Osteoblast (primary cell): ENCODE results near the gene GALM. TPM values are rescaled to one million over a fixed set of nuclear protein-coding genes. Genes with fewer than 3 reads are reported as not detected.

Source experiments
- DNase-seq: peaks from one replicate; pipeline ENCODE4 v3.0.0; 2011; ENCODE audit warnings: low spot score, mixed read lengths; ENCODE audit not compliant: insufficient read length; ENCODE audit errors: missing footprints
- H2AFZ ChIP-seq: 2 replicates; pipeline ENCODE4 v1.6.0; 2011; ENCODE audit warnings: mild to moderate bottlenecking, low read length
- H3K27ac ChIP-seq: 2 replicates; pipeline ENCODE4 v1.5.1; 2011; ENCODE audit warnings: mild to moderate bottlenecking, low read depth, low read length, moderate library complexity
- H3K27me3 ChIP-seq: 2 replicates; pipeline ENCODE4 v1.6.0; 2012; ENCODE audit warnings: mild to moderate bottlenecking, control low read depth, inconsistent platforms, low read length, moderate library complexity; ENCODE audit not compliant: insufficient read depth
- H3K36me3 ChIP-seq: 2 replicates; pipeline ENCODE4 v1.5.1; 2011; ENCODE audit warnings: mild to moderate bottlenecking, low read length, control low read depth, moderate library complexity; ENCODE audit not compliant: insufficient read depth
- H3K4me1 ChIP-seq: 2 replicates; pipeline ENCODE4 v1.5.1; 2011; ENCODE audit warnings: mild to moderate bottlenecking, low read length, control low read depth, moderate library complexity; ENCODE audit not compliant: insufficient read depth
- H3K4me2 ChIP-seq: 2 replicates; pipeline ENCODE4 v1.6.0; 2011; ENCODE audit warnings: mild to moderate bottlenecking, low read length; ENCODE audit not compliant: insufficient read depth
- H3K4me3 ChIP-seq: fragments of 200-600 bp; sonication (generic); 3 replicates; pipeline ENCODE4 v1.5.1; 2012; ENCODE audit warnings: mild to moderate bottlenecking, low read length, inconsistent platforms; ENCODE audit not compliant: insufficient read depth
- H3K79me2 ChIP-seq: 2 replicates; pipeline ENCODE4 v1.6.0; 2012; ENCODE audit warnings: mild to moderate bottlenecking, low read length, control low read depth, inconsistent platforms; ENCODE audit not compliant: insufficient read depth
- H3K9me3 ChIP-seq: 2 replicates; pipeline ENCODE4 v1.5.1; 2011; ENCODE audit warnings: low read depth, low read length, control low read depth
- H4K20me1 ChIP-seq: 2 replicates; pipeline ENCODE4 v1.6.0; 2012; ENCODE audit warnings: mild to moderate bottlenecking, low read length, control low read depth; ENCODE audit not compliant: insufficient read depth
- total RNA-seq: library from RNA; depleted of rRNA; stranded (reverse); fragments of >200 nt; gene quantifications from 2 replicates; pipeline ENCODE4 v1.2.3, GENCODE V29; 2012
- TF ChIP-seq, protein P1 (sequence below): IDR thresholded peaks from 2 replicates; pipeline ENCODE4 v1.5.1; 2011; ENCODE audit warnings: mild to moderate bottlenecking, low read depth, low read length, moderate library complexity; ENCODE audit errors: extremely low read depth

Gene GALM
- total RNA-seq, 1 donor = 50.7 TPM

DNA sequence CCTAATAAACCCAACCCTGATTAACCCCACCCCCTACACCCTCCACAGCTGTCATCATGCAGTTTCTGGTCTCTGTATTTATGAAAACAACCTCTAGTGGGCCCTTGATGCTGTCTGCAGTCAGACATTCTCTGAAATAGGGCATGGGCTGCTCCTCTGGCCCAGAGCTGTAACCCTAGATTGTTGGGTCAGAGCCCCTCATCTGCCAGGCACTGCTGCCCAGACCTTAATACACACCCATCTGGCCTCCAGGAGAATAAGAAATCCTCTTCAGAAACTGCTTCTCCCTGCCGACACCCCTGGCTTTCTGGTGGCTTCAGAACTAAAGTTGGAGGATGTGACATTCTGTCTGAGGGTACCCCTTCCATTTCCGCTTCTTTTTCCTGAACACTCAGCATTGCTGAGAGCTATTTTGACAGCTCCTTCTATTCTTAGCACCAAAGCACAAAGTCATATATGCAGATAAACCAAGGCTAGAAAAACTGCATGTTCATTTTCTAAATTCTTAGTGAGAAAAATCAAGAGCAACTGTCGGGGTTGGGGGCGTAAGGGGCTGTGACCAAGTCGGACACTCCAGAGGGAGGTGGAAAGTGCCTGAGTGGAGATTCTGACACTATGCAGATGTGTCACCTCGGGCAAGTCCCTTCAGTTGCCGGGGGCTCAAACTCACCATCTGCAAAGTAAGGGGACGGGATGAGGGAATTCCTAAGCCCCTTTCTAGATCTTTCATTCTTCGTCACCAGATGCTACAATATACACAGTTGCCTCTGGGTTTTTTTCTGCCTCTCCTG, 56.6 kb downstream of the GALM start:
- DNase-seq = no peak
- TF ChIP-seq, protein P1, sequence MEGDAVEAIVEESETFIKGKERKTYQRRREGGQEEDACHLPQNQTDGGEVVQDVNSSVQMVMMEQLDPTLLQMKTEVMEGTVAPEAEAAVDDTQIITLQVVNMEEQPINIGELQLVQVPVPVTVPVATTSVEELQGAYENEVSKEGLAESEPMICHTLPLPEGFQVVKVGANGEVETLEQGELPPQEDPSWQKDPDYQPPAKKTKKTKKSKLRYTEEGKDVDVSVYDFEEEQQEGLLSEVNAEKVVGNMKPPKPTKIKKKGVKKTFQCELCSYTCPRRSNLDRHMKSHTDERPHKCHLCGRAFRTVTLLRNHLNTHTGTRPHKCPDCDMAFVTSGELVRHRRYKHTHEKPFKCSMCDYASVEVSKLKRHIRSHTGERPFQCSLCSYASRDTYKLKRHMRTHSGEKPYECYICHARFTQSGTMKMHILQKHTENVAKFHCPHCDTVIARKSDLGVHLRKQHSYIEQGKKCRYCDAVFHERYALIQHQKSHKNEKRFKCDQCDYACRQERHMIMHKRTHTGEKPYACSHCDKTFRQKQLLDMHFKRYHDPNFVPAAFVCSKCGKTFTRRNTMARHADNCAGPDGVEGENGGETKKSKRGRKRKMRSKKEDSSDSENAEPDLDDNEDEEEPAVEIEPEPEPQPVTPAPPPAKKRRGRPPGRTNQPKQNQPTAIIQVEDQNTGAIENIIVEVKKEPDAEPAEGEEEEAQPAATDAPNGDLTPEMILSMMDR = no peak
- Histone ChIP-seq H3K27me3 (no peaks in the 10 kb centered on the region), H3K27ac (no peak overlapping the region), H3K9me3 (no peaks in the 10 kb centered on the region), H3K79me2 (no peaks in the 10 kb centered on the region), H3K4me3 (no peak overlapping the region), H2AFZ (no peak overlapping the region), H3K36me3 (no peaks in the 10 kb centered on the region), H3K4me1 (peaks cover 17% of the 10 kb centered on the region), H4K20me1 (no peaks in the 10 kb centered on the region), H3K4me2 (no peak overlapping the region)

DNA sequence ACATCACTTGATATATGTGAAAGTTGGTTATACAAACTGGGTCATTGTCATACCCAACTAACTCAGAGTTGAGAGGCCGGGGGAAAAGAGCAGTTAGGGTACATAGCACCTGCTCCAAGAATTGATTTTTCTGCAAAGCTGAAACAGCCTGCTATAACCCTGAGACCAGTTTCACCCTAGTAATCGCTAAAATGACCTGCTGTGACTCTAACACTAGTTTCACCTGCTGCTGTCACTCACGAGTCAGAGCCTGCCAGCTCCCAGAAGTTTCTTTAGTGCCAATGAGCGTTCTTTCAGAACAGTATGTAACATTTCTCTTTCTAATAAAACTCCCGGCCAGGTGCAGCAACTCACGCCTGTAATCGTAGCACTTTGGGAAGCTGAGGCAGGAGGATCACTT, 57.3 kb downstream of the GALM start:
- H3K4me2 ChIP-seq = no peak overlapping the region
- peaks cover 17% of the 10 kb centered on the region for H3K4me1 ChIP-seq
- DNase-seq = no peak
- H3K79me2 ChIP-seq = no peaks in the 10 kb centered on the region
- H3K27ac ChIP-seq = no peak overlapping the region
- H3K27me3 ChIP-seq = no peaks in the 10 kb centered on the region
- no peak overlapping the region for H3K4me3 ChIP-seq
- H3K9me3 ChIP-seq = no peaks in the 10 kb centered on the region
- no peaks in the 10 kb centered on the region for H3K36me3 ChIP-seq
- no peak overlapping the region for H2AFZ ChIP-seq
- TF ChIP-seq, protein P1 = no peak
- H4K20me1 ChIP-seq = no peaks in the 10 kb centered on the region

DNA sequence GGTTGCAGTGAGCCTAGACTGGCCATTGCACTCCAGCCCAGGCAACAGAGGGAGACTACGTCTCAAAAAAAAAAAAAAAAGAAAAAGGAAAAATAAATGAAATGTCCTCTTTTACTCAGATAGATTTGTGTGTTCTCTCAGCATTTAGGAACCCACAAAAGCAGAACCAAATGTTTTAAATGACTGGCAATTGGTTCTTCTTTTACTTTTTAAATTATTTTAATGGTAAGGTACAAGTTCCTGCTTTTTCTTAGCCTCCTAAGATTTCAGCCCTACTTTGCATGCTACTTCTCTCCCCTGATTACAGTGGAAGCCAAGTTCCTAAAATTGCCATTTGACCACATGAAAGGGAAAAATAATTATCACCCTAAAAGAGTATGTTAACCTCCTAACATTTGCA, 61.7 kb downstream of the GALM start:
- no peak for DNase-seq

DNA sequence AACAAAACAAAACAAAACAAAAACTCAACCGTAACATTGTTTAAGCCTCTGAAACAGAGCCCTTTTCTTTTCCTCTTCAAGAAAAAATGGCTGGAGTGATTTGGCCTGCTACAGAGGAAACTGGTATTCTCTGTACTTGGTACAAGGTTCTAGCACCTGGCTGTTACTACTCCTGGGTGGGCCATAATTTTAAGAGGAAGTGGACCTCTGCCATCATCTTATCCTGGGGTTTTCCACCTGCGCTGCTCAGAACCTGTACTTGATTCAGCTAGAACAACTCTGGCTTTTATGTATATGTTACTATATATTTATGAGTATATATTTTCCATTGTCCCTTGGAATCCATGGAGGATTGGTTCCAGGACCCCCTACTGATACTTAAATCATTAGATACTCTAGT, 62.8 kb downstream of the GALM start:
- no peaks in the 10 kb centered on the region for H3K79me2 ChIP-seq
- H3K4me3 ChIP-seq = no peak overlapping the region
- no peak for DNase-seq
- H4K20me1 ChIP-seq = no peaks in the 10 kb centered on the region
- H3K27ac ChIP-seq = no peak overlapping the region
- peaks cover 10% of the 10 kb centered on the region for H3K36me3 ChIP-seq
- no peak overlapping the region for H2AFZ ChIP-seq
- TF ChIP-seq, protein P1 = no peak
- no peak overlapping the region for H3K4me2 ChIP-seq
- H3K9me3 ChIP-seq = no peaks in the 10 kb centered on the region
- no peaks in the 10 kb centered on the region for H3K27me3 ChIP-seq
- no peaks in the 10 kb centered on the region for H3K4me1 ChIP-seq

More for the DNA sequence above, 61.7 kb downstream of the GALM start:
- Histone ChIP-seq H3K79me2 (no peaks in the 10 kb centered on the region), H3K4me3 (no peak overlapping the region), H3K4me2 (no peak overlapping the region), H3K36me3 (peaks cover 10% of the 10 kb centered on the region), H4K20me1 (no peaks in the 10 kb centered on the region), H3K4me1 (no peaks in the 10 kb centered on the region), H3K27me3 (no peaks in the 10 kb centered on the region), H2AFZ (no peak overlapping the region), H3K9me3 (no peaks in the 10 kb centered on the region), H3K27ac (no peak overlapping the region)
- TF ChIP-seq, protein P1 = no peak
